H9 (cell line): ENCODE data around the gene ERAS. TPM values are rescaled to one million over a fixed set of nuclear protein-coding genes. Genes with fewer than 3 reads are reported as not detected.

Experiments used
- DNase-seq: peaks from one replicate; pipeline ENCODE4 v3.0.0-alpha.2; 2017
- H2AFZ ChIP-seq: one replicate; pipeline ENCODE4 v1.6.1; 2013; ENCODE audit warnings: mild to moderate bottlenecking, low read length, control low read depth, moderate library complexity
- H2AK5ac ChIP-seq: 2 replicates; pipeline ENCODE4 v1.6.1; 2013; ENCODE audit warnings: low read length, control low read depth, mixed read lengths; ENCODE audit not compliant: insufficient read length
- H2BK120ac ChIP-seq: one replicate; pipeline ENCODE4 v1.6.1; 2013; ENCODE audit warnings: low read depth, mild to moderate bottlenecking, low read length, control low read depth, inconsistent platforms; ENCODE audit not compliant: poor library complexity, severe bottlenecking
- H2BK12ac ChIP-seq: 2 replicates; pipeline ENCODE4 v1.6.1; 2013; ENCODE audit warnings: low read length, control low read depth, mixed read lengths, low read depth; ENCODE audit not compliant: insufficient read length
- H2BK15ac ChIP-seq: 2 replicates; pipeline ENCODE4 v1.6.1; 2013; ENCODE audit warnings: low read depth, low read length, control low read depth
- H2BK20ac ChIP-seq: one replicate; pipeline ENCODE4 v1.6.1; 2013; ENCODE audit warnings: low read depth, mild to moderate bottlenecking, low read length, control low read depth, inconsistent platforms; ENCODE audit not compliant: poor library complexity, severe bottlenecking
- H2BK5ac ChIP-seq: 2 replicates; pipeline ENCODE4 v1.6.1; 2013; ENCODE audit warnings: low read length, control low read depth, mixed read lengths; ENCODE audit not compliant: insufficient read length
- H3K14ac ChIP-seq: 2 replicates; pipeline ENCODE4 v1.6.1; 2013; ENCODE audit warnings: low read length, control low read depth; ENCODE audit not compliant: insufficient read depth
- H3K18ac ChIP-seq: 2 replicates; pipeline ENCODE4 v1.6.1; 2013; ENCODE audit warnings: low read depth, mild to moderate bottlenecking, mixed read lengths, low read length, control low read depth; ENCODE audit not compliant: insufficient read length
- H3K23ac ChIP-seq: 2 replicates; pipeline ENCODE4 v1.6.1; 2013; ENCODE audit warnings: low read length, control low read depth, mixed read lengths, low read depth; ENCODE audit not compliant: insufficient read length
- H3K23me2 ChIP-seq: 2 replicates; pipeline ENCODE4 v1.6.1; 2013; ENCODE audit warnings: low read depth, mild to moderate bottlenecking, mixed read lengths, low read length, control low read depth; ENCODE audit not compliant: insufficient read length, poor library complexity, severe bottlenecking
- H3K27ac ChIP-seq: 2 replicates; pipeline ENCODE4 v1.5.1; 2013; ENCODE audit warnings: low read length, control low read depth, mixed read lengths, low read depth; ENCODE audit not compliant: insufficient read length
- H3K27me3 ChIP-seq: 2 replicates; pipeline ENCODE4 v1.6.1; 2013; ENCODE audit warnings: low read length, control low read depth, inconsistent platforms; ENCODE audit not compliant: insufficient read depth
- H3K4ac ChIP-seq: 2 replicates; pipeline ENCODE4 v1.6.1; 2013; ENCODE audit warnings: low read depth, mild to moderate bottlenecking, control low read depth, inconsistent platforms, low read length, moderate library complexity
- H3K4me1 ChIP-seq: 2 replicates; pipeline ENCODE4 v1.6.1; 2013; ENCODE audit warnings: low read length, control low read depth, inconsistent platforms; ENCODE audit not compliant: insufficient read depth
- H3K4me2 ChIP-seq: 2 replicates; pipeline ENCODE4 v1.6.1; 2013; ENCODE audit warnings: low read length, control low read depth, mixed read lengths; ENCODE audit not compliant: insufficient read length, insufficient read depth
- H3K56ac ChIP-seq: 2 replicates; pipeline ENCODE4 v1.6.1; 2013; ENCODE audit warnings: low read depth, mild to moderate bottlenecking, mixed read lengths, low read length, control low read depth; ENCODE audit not compliant: insufficient read length
- H3K79me1 ChIP-seq: 2 replicates; pipeline ENCODE4 v1.6.1; 2013; ENCODE audit warnings: low read depth, mild to moderate bottlenecking, moderate library complexity, low read length, control low read depth, inconsistent platforms; ENCODE audit not compliant: insufficient read depth, poor library complexity, severe bottlenecking
- H3K79me2 ChIP-seq: 2 replicates; pipeline ENCODE4 v1.6.1; 2013; ENCODE audit warnings: low read length, control low read depth, inconsistent platforms; ENCODE audit not compliant: insufficient read depth
- H3K9ac ChIP-seq: 2 replicates; pipeline ENCODE4 v1.6.1; 2013; ENCODE audit warnings: low read length, control low read depth, mixed read lengths; ENCODE audit not compliant: insufficient read length; ENCODE audit errors: extremely low read depth
- H3K9me3 ChIP-seq: one replicate; pipeline ENCODE4 v1.6.1; 2013; ENCODE audit warnings: low read depth, low read length, inconsistent platforms; ENCODE audit not compliant: control insufficient read depth
- H3T11ph ChIP-seq: one replicate; pipeline ENCODE4 v1.6.1; 2013; ENCODE audit warnings: mild to moderate bottlenecking, low read length, control low read depth, inconsistent platforms
- H4K20me1 ChIP-seq: one replicate; pipeline ENCODE4 v1.6.1; 2013; ENCODE audit not compliant: control insufficient read depth, insufficient read length, insufficient read depth
- H4K5ac ChIP-seq: 2 replicates; pipeline ENCODE4 v1.6.1; 2013; ENCODE audit warnings: low read depth, mild to moderate bottlenecking, mixed read lengths, low read length, control low read depth; ENCODE audit not compliant: insufficient read length
- H4K8ac ChIP-seq: replicated peaks from 2 replicates; pipeline ENCODE4 v1.6.1; 2013; ENCODE audit warnings: low read length, control low read depth, mixed read lengths, low read depth; ENCODE audit not compliant: insufficient read length
- H4K91ac ChIP-seq: 2 replicates; pipeline ENCODE4 v1.6.1; 2013; ENCODE audit warnings: low read depth, mild to moderate bottlenecking, moderate library complexity, mixed read lengths, low read length, control low read depth; ENCODE audit not compliant: insufficient read length
- H3K27ac Mint-ChIP-seq, 3 experiments: 2 replicates in 2 of 3; 3 replicates in 1 of 3; pipeline ENCODE4 v1.8.0; 2020 to 2021; ENCODE audit warnings: mixed read lengths in 3 of 3, mild to moderate bottlenecking in 1 of 3, moderate library complexity in 1 of 3
- H3K27me3 Mint-ChIP-seq: 2 replicates; pipeline ENCODE4 v1.8.0; 2021; ENCODE audit warnings: low read depth, mild to moderate bottlenecking, moderate library complexity, mixed read lengths
- H3K36me3 Mint-ChIP-seq, 3 experiments: 2 replicates in 2 of 3; 3 replicates in 1 of 3; pipeline ENCODE4 v1.8.0; 2020 to 2021; ENCODE audit warnings: low read depth in 3 of 3, mixed read lengths in 3 of 3; ENCODE audit not compliant: insufficient read depth in 1 of 3
- H3K4me1 Mint-ChIP-seq, 2 experiments: 2 replicates each; pipeline ENCODE4 v1.8.0; 2020; ENCODE audit warnings: mixed read lengths in 2 of 2
- H3K4me3 Mint-ChIP-seq, 2 experiments: 2 replicates in 1 of 2; 3 replicates in 1 of 2; pipeline ENCODE4 v1.8.0; 2020 to 2021; ENCODE audit warnings: mild to moderate bottlenecking in 2 of 2, mixed read lengths in 2 of 2, moderate library complexity in 1 of 2
- H3K9me3 Mint-ChIP-seq, 2 experiments: 2 replicates in 1 of 2; 3 replicates in 1 of 2; pipeline ENCODE4 v1.8.0; 2020; ENCODE audit warnings: mild to moderate bottlenecking in 2 of 2, mixed read lengths in 2 of 2, moderate library complexity in 1 of 2
- WGBS: extraction: QIAGEN DNeasy Blood & Tissue Kit; methylation state at CpG from one replicate; pipeline ENCODE4 v1.1.7; 2013; ENCODE audit warnings: missing lambda C conversion rate, low lambda C conversion rate, mixed read lengths; ENCODE audit not compliant: insufficient read length; ENCODE audit errors: extremely low coverage; 5-methylcytosine and 5-hydroxymethylcytosine counted together
- total RNA-seq: library from RNA; stranded (reverse); gene quantifications from 2 replicates; pipeline ENCODE4 v1.2.1, GENCODE V29; 2021
- TF ChIP-seq, protein P1 (sequence below): fragments of 200-600 bp; sonication (generic); conservative IDR thresholded peaks from 3 replicates; pipeline ENCODE4 v1.8.0; 2021; ENCODE audit warnings: antibody characterized with exemption, mild to moderate bottlenecking

ERAS gene
- total RNA-seq, 1 experiment from 2014 or later = not detected

DNA sequence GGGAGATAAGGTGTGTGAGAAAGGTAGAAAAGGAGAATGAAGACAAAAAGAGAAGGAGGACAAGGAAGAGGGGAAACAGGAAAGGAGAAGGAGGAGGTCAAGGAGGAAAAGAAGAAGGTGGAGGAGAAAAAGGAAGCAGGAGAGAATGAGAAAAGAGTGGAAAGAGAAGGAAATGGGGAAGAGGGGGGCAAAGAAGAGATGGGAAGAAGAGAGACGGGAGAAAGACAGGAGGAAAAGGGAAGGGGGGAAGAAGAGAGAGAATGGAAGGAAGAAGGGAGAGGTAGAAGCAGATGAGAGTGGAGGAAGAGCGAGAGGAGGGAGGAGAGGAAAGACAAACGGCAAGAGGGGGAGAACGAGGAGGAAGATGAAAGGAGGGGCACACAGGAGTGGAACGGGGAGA, 35.8 kb upstream of the ERAS start:
- Histone ChIP-seq H3K4ac (no peak overlapping the region), H2AK5ac (no peak overlapping the region), H3K4me2 (no peak overlapping the region), H2BK120ac (no peak overlapping the region), H4K91ac (no peak overlapping the region), H3K27me3 (no peaks in the 10 kb centered on the region), H4K20me1 (no peaks in the 10 kb centered on the region), H2BK5ac (no peak overlapping the region), H3K14ac (no peak overlapping the region), H3K23ac (no peak overlapping the region), H3K4me1 (no peaks in the 10 kb centered on the region), H2BK20ac (no peak overlapping the region), H3K79me1 (no peaks in the 10 kb centered on the region), H2BK12ac (no peak overlapping the region), H3T11ph (no peak overlapping the region), H2AFZ (no peak overlapping the region), H3K23me2 (no peaks in the 10 kb centered on the region), H3K9ac (no peak overlapping the region), H3K9me3 (peaks cover 23% of the 10 kb centered on the region), H3K27ac (no peak overlapping the region), H4K5ac (no peak overlapping the region), H2BK15ac (no peak overlapping the region), H3K18ac (no peak overlapping the region), H3K56ac (no peak overlapping the region), H4K8ac (no peak overlapping the region), H3K79me2 (no peaks in the 10 kb centered on the region)
- WGBS = no CpG with 5 or more reads among the region's 5 CpGs
- Mint-ChIP-seq H3K36me3 (peaks cover 0 to 10% (median 5%) of the 10 kb centered on the region in 3 experiments; a peak in 5 of 7 replicates), H3K27ac (no peak overlapping the region), H3K4me1 (no peaks in the 10 kb centered on the region), H3K9me3 (peaks cover 67 to 81% of the 10 kb centered on the region in 2 experiments), H3K27me3 (peaks cover 19% of the 10 kb centered on the region), H3K4me3 (no peak overlapping the region; a peak in 1 of 5 replicates)
- no peak for DNase-seq
- TF ChIP-seq, protein P1, sequence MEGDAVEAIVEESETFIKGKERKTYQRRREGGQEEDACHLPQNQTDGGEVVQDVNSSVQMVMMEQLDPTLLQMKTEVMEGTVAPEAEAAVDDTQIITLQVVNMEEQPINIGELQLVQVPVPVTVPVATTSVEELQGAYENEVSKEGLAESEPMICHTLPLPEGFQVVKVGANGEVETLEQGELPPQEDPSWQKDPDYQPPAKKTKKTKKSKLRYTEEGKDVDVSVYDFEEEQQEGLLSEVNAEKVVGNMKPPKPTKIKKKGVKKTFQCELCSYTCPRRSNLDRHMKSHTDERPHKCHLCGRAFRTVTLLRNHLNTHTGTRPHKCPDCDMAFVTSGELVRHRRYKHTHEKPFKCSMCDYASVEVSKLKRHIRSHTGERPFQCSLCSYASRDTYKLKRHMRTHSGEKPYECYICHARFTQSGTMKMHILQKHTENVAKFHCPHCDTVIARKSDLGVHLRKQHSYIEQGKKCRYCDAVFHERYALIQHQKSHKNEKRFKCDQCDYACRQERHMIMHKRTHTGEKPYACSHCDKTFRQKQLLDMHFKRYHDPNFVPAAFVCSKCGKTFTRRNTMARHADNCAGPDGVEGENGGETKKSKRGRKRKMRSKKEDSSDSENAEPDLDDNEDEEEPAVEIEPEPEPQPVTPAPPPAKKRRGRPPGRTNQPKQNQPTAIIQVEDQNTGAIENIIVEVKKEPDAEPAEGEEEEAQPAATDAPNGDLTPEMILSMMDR = no peak
